Fibroblast of upper back skin (primary cell): ENCODE data around the gene DNAJC4.

ENCODE experiments used
- DNase-seq: peaks from one replicate; pipeline ENCODE4 v3.0.0-alpha.2; 2013

Gene DNAJC4

DNA sequence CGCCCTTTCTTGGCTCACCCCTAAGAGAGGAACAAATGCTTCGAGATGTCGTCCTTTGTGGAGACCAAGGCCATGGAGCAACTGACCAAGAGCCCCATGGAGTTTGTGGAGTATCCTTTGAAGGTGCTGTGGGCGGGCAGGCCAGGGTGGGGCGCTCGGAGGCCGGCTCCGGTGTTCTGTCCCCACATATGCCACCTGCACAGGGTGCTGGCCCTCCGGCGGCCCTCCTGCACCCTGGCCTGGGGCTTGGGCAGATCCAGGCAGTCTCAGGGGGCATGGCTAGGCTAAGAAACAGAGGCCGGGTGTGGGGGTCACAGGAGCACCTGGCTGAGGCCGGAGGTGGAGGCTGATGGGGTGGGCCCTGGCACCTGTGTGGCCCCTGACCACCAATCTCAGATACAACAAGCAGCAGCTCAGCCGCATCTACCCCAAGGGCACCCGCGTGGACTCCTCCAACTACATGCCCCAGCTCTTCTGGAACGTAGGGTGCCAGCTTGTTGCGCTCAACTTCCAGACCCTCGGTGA is 31.3 kb downstream of the DNAJC4 start:
- DNase-seq, result no peak

DNA sequence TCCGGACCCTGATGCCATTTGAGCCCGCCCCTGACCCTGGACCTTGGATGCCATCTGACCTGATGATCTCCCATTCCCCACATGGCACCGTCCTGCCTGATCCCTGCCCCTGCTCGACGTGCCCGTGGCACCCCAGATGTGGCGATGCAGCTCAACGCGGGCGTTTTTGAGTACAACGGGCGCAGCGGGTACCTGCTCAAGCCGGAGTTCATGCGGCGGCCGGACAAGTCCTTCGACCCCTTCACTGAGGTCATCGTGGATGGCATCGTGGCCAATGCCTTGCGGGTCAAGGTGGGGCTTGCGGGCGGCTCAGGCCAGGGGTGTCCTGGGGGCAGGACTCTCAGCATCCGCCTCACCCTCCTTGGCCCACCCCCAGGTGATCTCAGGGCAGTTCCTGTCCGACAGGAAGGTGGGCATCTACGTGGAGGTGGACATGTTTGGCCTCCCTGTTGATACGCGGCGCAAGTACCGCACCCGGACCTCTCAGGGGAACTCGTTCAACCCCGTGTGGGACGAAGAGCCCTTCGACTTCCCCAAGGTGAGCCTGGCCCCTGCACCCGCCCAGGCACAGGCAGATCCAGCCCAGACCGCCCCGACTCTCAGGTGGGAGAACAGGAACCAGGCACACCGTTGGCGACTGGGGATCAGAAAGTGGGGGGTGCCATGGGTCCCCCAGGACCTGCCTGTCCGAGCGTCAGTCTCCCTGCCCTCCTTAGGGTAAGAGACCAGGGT is 32.1 kb downstream of the DNAJC4 start:
- DNase-seq, result no peak

DNA sequence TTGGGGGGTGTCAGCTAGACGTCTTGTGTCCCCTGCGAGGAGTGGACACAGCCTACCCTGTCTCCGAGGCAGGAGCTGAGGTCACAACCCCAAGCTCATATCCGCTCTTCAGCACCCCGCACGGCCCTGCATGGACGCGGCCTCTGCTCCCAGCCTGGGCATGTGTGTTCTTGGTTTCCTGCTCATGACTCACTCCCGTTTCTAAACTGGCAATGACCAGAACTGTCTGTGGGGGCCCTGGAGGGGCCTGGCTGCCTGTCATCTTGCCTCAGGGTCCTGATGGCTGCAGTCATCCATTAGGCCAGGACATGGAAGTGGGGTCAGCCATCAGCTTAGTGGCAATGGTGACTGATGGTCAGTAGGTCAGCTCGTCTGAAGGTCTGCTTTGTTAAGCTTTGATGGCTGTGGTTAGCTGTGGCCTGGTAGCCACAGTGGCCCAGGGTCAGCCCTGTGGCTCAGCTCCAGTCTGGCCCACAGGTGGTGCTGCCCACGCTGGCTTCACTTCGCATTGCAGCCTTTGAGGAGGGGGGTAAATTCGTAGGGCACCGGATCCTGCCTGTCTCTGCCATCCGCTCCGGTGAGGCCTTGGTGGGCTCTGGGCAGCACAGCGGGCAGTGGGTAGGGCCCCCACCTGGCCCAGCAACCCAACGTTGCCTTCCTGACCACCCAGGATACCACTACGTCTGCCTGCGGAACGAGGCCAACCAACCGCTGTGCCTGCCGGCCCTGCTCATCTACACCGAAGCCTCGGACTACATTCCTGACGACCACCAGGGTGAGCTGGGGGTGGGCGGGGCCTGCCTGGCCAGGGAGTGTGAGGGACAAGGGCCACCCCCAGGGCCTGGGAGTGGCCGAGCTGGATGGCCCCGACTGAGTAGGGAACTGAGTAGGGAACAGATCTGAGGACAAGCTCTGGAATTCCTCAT is 32.9 kb downstream of the DNAJC4 start:
- no peak for DNase-seq

DNA sequence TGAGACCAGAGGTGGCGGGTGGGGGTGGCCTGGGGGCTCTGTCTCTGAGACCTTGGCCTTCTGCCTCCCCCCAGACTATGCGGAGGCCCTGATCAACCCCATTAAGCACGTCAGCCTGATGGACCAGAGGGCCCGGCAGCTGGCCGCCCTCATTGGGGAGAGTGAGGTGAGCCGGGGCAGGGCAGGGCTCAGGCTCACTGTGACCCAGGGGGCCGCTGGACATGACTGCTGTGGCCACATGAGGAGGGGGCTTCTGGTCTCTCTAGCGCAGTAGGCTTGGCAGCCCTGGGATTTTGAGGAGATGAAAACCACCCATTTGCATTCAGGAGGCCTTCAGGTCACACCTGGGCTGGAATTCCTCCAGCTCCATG is 33.6 kb downstream of the DNAJC4 start:
- DNase-seq, result no peak

DNA sequence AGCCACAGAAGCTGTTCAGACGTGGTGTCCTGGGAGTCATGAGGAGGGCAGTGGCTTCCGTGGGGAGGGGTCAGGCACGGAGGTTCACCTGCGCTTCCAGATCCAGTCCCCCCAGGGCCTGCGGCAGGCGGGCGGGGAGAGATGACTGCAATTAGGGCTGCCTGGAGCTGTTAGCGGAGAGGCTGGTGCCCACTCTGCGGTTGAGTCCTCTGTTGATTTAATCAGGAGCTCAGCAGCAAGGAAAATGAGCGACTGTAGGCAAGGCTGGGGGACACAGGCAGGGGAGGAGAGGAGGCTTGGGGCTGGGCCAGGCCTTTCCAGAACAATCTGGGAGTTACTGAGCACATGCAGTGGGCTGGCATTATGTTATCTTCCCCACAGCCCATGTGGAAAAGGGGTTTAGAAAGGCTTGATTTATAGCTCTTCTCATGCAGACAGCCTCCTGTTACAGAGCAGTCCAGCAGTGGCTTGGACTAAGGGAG is 34.1 kb downstream of the DNAJC4 start:
- DNase-seq, result no peak

DNA sequence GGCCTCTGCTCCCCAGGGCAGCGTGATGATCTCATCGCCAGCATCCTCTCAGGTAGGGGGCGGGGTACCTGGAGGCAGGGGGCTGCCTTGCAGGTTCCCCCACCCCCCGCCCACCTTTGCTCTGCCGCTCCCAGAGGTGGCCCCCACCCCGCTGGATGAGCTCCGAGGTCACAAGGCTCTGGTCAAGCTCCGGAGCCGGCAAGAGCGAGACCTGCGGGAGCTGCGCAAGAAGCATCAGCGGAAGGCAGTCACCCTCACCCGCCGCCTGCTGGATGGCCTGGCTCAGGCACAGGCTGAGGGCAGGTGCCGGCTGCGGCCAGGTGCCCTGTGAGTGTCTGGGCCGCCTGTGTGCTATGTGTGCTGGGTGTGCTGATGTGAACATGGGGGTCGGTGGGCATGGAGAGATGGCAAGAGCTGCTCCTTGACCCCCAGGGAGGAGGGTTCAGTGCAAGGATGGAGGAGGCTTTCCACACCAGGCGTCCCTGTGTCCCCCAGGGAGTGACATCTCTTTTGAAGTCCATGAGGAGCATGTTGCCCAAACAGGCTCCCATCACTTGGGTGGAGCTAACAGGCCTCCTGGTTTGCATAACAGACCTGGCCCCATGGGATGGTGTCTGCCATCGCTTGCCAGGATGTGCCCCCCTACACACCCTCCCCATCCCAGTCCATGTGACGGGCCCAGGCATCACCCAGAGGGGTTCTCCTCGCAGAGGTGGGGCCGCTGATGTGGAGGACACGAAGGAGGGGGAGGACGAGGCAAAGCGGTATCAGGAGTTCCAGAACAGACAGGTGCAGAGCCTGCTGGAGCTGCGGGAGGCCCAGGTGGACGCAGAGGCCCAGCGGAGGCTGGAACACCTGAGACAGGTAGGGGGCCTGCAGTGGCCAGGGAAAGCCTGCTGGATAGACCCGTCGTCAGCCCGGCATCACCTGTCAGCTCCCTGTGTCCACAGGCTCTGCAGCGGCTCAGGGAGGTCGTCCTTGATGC is 35.1 kb downstream of the DNAJC4 start:
- DNase-seq, result no peak

DNA sequence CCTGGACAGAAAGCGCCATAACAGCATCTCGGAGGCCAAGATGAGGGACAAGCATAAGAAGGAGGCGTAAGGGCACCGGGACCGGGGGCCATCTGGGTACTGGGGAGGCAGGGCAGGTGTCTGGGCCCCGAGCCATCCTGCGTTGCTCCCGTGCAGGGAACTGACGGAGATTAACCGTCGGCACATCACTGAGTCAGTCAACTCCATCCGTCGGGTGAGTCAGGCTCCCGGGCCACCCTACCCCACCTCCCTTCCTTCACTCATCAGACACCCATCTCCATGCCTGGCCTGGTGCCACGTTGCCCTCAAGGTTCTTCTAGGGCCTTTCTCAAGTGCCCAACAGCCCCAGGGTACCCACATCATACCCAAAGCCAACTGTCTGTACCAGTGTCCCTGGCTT is 36.0 kb downstream of the DNAJC4 start:
- DNase-seq, result no peak

DNA sequence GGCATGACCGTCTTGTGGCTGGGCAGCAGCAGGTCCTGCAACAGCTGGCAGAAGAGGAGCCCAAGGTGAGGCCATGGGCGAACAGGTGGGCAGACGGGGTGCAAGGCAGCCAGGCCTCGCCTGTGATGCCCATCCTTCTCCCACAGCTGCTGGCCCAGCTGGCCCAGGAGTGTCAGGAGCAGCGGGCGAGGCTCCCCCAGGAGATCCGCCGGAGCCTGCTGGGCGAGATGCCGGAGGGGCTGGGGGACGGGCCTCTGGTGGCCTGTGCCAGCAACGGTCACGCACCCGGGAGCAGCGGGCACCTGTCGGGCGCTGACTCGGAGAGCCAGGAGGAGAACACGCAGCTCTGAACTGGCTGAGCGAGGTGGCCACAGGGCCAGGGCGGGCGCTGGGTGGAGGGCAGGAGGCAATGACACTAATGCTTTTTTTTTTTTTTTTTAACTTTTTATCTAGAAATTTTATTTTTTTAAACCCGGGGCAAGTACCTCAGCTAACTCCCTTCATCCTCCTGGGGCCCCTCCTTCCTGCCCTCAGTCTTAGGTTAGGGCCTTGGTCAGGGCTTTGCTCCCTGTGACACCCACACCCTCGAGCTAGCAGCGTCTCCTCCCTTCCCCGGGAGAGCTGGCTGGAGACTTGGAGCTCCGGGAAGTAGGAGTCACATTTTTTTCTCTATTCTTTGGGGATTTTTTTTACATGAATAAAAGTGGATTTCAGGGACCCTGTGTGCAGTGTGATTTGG is 37.0 kb downstream of the DNAJC4 start:
- no peak for DNase-seq

DNA sequence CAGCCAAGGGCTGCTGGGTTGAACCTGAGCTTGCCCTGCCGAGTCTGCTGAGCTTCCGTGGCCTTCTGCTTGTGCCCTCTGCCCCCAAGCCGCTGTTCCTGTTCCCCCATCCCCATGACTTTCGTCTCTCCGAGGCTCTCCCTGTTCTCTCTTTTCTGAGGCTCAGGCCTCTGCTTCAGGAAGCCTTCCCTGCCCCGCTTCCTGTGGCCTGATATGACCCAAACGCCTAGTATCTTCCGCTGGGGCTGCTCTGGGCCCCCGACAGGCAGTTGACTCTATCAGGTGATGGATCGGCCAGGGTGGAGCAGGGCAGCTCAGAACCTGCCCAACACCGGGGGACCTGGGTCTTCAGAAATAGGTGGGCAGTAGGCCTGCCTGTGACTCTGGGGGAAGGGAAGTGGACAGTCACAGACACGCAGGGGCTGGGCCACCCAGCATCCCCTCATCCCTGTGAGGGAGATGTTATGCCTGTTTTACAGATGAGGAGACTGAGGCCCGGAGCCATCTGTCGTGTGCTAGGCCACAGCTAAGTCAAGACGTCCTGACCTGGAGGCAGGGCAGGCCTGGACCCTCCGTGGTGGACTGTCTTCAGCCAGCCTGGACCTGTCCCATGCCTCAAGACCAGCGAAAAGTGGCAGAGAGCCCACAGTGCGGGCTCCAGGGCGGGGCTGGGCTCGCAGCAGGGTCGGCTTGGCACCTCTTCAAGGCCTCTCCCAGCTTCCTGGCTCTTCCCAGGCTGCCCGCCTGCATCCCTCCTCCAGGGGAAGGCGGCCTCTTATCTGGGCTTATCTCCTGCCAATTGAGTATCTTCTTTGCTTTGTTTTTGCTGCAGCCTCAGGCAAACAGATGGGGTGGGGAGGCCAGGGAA is 37.9 kb downstream of the DNAJC4 start:
- DNase-seq, result peak; percentile 25

DNA sequence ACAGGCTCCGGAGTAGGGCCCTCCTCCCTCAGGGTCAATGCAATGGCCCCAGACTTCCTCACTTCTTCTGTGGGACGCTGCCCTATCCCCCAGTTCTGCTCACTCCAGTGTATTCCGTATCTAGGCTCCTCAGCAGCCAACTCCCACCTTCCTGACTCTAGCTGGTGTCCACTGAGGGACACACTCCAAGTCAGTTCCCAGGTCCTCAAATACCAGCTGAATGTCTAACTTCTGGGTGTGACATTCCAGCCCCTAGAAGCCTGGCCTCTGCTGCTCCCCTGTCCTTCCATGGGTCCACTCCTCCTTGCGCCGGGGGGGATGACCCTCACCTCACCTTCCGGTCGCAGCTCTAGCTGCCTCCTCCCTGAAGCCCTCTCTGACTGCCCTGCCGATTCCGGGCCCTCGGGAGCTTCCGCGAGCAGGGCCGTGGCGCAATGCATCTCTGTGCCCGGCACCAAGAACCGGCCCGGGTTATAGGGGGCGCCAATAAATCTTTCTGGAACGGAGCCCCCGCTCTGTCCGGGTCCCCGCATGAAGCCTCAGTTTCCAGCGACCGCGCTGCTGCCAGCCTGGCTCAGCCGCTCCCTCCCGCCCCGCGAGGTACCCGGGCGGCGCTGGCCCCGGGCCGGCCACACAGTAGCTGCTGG is 38.7 kb downstream of the DNAJC4 start:
- peak; percentile 13 for DNase-seq

DNA sequence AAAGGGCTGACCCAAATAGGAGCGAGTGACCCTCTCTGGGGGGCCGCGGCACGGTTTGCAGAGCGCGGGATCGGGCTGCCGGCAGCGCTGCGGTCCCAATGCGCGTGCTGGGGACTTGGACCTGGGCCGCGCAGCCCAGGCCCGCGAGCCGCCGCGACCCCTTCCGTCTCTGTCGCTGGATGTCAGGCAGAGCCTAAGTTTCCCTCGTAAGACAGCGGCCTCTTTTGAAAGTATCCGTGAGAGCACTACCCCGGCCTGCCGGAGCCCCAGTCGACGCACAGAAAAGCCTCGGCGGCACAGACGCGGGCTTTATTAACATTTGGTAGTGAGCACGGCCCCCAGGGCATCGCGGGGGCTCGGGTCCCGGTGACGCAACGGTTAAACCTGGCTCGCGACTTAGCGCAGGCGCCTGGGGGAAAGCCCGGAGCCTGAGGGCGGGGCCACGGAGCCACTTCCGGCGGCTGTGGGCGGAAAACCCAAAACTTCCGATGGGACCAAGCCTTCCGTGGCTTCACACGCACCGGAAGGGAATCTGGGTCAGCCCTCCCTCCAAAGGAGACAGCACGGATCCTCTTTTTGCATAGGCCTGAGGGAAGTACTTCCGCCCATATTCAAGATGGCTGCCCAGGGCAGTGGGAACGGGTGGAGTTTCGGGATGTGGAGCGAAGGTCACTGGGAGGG is 39.3 kb downstream of the DNAJC4 start:
- DNase-seq, result peak; percentile 100

DNA sequence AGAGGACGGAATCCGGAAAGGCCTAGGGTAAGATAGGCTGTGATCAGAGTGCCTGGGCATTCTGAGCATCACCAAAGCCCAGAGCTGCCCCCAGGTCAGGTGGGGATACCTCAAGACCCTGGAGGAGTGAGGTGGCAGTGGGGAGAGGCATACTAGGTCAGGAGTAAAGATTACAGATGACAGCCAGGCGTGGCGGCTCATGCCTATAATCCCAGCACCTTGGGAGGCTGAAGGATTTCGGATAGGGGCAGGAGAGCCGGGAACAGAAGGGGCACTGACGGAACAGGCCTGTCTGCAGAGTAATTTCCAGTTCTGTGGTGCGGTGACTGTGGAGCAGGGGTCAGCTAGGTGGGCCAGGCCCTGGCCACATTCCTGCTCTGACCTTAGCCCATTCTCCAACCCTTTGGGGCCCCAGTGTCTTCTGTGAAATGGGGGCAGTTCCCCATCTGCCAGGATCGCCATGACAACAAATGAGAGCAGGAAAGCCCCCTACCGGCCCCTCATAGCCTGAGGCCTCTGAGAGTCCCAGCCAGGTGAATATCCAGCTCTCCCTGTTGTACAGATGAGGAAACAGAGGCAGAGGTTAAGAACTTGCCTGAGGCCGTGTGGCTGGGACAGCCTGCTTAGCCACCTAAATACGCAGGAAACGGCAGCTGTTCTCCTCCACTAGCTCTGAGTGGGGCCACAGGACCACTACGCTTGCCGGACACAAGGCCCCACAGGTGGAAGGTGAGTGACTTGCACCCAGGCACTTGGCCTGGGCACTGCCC is 44.9 kb downstream of the DNAJC4 start:
- no peak for DNase-seq

DNA sequence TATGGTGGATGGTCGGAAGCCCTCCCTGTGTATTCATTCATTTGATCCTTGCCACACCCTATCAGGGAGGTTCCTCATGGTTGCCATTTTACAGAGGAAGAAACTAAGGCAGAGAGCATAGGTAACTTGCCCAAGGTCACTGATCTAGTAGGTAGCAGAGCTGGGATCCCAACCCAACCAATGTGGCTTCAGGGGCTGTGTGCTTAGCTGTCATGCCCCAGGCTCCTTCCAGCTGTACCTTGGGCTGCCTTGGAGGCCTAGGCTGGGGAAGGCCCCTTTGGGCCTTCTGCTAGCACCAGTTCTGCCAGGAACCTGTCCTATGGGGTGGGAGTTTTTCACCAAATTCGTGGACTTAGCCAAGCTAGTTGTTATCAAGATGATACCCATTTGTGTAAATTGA is 45.5 kb downstream of the DNAJC4 start:
- DNase-seq, result no peak

DNA sequence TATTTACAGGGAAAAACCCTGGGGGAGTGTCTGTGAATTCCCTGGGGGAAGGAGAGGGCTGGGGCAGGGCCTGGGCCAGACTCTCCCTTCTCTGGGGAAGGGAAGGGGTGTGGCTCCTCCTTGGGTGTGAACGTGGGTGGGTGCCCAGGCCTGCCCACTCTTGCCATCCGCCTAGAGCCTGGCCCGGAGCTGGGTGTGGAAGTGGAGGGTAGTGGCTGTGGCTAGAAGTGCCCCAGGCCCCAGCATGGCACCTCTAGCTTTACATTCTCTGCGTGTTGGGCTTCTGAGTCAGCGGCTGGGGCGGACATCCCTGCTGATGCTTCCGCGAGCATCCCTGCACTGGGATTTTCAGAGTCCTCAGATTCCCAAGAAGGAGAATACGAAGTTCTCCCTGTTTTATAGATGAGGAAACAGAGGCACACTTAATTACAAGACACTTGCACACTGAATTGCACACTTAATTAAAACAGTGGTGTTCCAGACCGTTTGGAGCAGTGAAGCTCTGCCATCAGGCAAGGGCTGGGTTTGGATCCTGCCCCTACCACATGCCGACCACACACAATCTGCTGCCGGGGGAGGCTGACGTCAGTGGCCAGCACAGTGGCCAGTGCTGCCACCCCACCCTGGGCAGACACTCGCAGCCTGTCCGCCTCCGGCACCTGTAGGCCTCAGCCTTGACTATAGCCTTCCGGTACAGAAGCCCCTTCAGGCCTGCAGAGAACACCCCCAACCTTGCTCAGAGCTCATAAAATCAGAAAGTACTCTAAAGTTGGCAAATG is 46.5 kb downstream of the DNAJC4 start:
- DNase-seq, result no peak

DNA sequence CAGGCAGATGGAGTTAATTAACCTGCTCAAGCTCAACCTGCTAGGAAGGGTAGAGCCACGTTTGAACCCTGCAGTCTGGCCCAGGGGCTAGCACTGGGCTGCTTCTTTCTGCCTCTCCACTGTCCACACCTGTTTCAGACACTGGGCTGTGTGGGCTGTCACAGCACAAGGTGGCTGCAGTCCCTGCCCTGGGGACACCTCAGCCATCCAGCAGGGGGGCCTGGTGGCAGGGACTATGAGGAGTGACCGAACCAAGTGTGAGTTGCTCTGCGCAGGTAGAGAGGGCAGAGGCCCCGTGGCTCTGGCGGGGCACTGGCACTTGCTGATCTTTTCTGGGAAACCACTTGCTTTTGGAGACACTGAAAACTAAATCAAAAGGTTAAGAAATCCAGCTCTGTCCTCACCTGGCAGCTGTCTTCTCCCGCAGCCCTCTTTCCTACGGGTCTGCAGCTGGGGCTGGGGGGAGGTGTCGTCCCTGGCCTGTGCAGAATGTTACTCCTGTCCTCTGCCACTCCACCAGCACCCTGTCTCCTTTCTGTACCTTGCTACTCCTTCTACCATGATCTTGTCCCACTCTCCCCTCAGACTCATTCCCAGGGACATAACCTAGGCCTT is 48.3 kb downstream of the DNAJC4 start:
- DNase-seq, result no peak

DNA sequence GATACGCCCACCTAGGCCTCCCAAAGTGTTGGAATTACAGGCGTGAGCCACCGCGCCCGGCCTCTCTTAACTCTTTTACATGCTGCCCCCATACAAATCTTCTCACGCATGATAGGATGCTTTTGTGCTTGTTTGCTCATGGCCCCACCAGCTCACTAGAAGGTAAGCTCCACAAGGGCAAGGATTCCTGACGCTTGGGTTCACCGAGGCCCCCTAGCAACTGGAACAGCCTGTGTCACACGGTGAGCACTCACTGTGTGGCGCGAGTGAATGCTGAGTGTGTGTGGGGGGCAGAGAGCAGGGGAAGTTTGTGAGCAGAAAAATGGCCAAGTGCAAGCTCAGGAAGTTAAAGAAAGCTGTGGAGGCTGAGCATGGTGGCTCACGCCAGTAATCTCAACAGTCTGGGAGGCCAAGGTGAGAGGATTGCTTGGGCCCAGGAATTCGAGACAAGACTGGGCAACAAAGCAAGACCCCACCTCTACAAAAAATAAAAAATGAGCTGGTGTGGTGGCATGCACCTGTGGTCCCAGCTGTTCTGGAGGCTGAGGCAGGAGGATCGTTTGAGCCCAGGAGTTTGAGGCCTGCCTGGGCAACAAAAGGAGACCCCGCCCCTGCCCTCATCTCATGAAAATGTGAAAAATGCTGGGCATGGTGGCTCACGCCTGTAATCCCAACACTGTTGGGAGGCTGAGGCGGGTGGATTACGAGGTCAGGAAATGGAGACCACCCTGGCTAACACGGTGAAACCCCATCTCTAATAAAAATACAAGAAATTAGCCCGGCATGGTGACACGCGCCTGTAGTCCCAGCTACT is 51.8 kb downstream of the DNAJC4 start:
- DNase-seq, result no peak

DNA sequence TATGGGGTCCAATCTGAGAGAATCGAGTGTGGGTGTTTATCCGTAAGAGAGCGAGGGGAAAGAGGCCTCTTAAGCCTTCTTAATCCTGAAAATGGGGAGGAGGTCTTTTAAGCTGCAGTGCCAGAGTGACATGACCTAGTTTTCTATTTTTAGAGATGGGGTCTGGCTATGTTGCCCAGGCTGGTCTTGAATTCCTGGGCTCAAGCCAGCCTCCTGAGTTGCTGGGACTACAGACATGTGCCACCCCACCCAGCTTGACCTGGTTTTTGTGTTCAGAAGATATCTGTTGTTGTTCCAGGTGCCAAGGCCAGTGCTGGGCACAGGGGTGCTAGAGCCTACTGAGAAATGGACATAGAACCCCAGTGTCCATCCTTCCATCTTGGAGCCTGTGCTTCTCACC is 52.7 kb downstream of the DNAJC4 start:
- DNase-seq, result no peak
